ENCODE results near the gene LRP1B.

LRP1B gene

DNA sequence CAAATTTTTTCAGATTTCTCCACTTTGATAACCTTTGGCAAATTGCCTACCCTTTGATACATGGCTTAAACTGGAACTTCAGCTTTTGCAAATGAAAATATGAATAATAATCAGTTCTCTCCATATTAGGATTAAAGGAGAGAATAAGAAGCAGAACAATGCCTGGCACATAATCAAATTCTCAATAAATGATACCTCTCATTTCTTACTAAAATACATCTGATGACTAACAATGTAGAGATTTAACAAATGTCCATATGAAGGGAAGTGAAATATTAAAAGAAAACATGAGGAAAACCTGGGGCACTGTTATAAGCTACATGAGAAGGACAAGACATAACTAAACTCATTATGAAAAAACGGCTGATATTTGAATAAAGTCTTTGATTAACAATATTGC is 1103.6 kb downstream of the LRP1B start:
- Histone ChIP-seq H3K27ac (ENCODE audit: low read depth, low read length) (no peak overlapping the region), H3K9ac (ENCODE audit: low read depth, low read length) (no peak overlapping the region), H3K4me1 (ENCODE audit: insufficient read depth, low read length) (0 out of 2 replicates have a peak, but pooled peaks cover 4% of the 10 kb centered on the region), H3K4me3 (ENCODE audit: low read length) (no peak overlapping the region), H3K36me3 (ENCODE audit: insufficient read depth, low read length) (no peaks in the 10 kb centered on the region), H3K9me3 (ENCODE audit: insufficient read depth, low read depth, low read length) (no peaks in the 10 kb centered on the region), H3K27me3 (ENCODE audit: insufficient read depth, low read length) (no peaks in the 10 kb centered on the region)
- WGBS = 60% methylated on average over 1 of the region's 1 CpG

DNA sequence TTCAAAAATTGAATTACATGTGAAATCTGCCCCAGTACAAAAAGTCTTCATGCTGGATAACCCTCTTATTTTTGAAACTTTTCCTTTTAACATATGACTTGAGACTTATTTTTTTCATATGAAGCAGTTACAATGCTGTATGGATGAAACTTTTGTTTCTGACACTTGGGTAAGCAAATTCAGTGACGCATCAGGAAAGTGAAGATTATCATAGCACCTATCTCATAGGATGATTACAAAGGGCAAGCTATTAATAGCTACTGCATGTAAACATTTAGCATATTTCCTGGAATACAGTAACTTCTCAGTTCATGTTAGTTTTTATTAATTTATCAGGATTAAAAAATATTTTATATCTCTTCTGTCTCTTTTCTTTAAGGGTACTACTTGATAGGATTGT is 1109.2 kb downstream of the LRP1B start:
- no peak overlapping the region for H3K9ac ChIP-seq (ENCODE audit: low read depth, low read length)
- H3K27ac ChIP-seq (ENCODE audit: low read depth, low read length) = no peak overlapping the region
- no peaks in the 10 kb centered on the region for H3K27me3 ChIP-seq (ENCODE audit: insufficient read depth, low read length)
- no peak overlapping the region for H3K4me3 ChIP-seq (ENCODE audit: low read length)
- no peaks in the 10 kb centered on the region for H3K36me3 ChIP-seq (ENCODE audit: insufficient read depth, low read length)
- 60% methylated on average over 1 of the region's 1 CpG for whole genome bisulfite sequencing
- H3K4me1 ChIP-seq (ENCODE audit: insufficient read depth, low read length) = no peaks in the 10 kb centered on the region
- H3K9me3 ChIP-seq (ENCODE audit: insufficient read depth, low read depth, low read length) = no peaks in the 10 kb centered on the region

DNA sequence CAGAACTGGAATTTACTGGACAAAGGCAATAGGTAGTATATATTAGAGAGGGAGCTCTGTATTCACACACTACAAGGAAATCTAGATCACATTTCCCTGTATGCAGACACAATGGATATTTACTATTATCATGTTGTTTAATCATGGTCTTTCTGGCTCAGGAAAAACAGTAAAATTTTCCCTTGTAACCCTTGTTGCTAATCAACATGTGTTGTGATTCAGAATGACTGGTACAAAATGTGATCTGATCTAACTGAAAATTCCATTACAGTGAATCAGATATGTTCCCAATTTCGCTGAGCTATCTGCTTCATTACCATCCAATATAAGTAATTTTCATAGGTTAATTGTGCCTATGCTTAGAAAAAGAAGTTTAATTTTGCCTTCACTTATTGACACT is 1109.7 kb downstream of the LRP1B start:
- no CpG with 5 or more reads among the region's 1 CpG for WGBS

DNA sequence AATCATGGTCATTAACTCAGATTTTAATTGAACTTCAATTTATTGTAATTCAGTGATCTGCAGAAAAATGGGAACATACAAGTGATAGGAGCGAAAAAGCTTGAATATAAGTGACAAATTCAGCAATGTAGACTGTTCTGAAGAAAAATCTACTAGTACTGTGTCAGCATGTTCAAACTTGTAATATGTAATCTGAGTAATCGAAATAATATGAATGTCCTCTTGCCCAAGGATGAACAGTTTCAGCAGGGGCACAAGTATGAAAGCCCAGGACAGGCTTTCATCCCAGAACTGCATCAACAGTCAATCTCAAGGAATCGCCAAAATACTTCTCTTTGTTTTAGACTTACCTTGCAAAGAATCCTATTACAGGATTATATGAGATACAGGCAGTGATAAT is 1110.5 kb downstream of the LRP1B start:
- no peaks in the 10 kb centered on the region for H3K9me3 ChIP-seq (ENCODE audit: insufficient read depth, low read depth, low read length)
- no peaks in the 10 kb centered on the region; the same call in 1 of the 2 replicates for H3K4me1 ChIP-seq (ENCODE audit: insufficient read depth, low read length)
- H3K27ac ChIP-seq (ENCODE audit: low read depth, low read length) = no peak overlapping the region
- H3K4me3 ChIP-seq (ENCODE audit: low read length) = no peak overlapping the region
- no peaks in the 10 kb centered on the region for H3K36me3 ChIP-seq (ENCODE audit: insufficient read depth, low read length)
- no peak overlapping the region for H3K9ac ChIP-seq (ENCODE audit: low read depth, low read length)
- H3K27me3 ChIP-seq (ENCODE audit: insufficient read depth, low read length) = no peaks in the 10 kb centered on the region
- WGBS = 98% methylated on average over 2 of the region's 3 CpGs

More for the DNA sequence above, 1109.7 kb downstream of the LRP1B start:
- no peak overlapping the region for H3K27ac ChIP-seq (ENCODE audit: low read depth, low read length)
- H3K4me3 ChIP-seq (ENCODE audit: low read length) = no peak overlapping the region
- H3K9ac ChIP-seq (ENCODE audit: low read depth, low read length) = no peak overlapping the region
- no peaks in the 10 kb centered on the region for H3K9me3 ChIP-seq (ENCODE audit: insufficient read depth, low read depth, low read length)
- H3K4me1 ChIP-seq (ENCODE audit: insufficient read depth, low read length) = no peaks in the 10 kb centered on the region
- H3K27me3 ChIP-seq (ENCODE audit: insufficient read depth, low read length) = no peaks in the 10 kb centered on the region
- no peaks in the 10 kb centered on the region for H3K36me3 ChIP-seq (ENCODE audit: insufficient read depth, low read length)

DNA sequence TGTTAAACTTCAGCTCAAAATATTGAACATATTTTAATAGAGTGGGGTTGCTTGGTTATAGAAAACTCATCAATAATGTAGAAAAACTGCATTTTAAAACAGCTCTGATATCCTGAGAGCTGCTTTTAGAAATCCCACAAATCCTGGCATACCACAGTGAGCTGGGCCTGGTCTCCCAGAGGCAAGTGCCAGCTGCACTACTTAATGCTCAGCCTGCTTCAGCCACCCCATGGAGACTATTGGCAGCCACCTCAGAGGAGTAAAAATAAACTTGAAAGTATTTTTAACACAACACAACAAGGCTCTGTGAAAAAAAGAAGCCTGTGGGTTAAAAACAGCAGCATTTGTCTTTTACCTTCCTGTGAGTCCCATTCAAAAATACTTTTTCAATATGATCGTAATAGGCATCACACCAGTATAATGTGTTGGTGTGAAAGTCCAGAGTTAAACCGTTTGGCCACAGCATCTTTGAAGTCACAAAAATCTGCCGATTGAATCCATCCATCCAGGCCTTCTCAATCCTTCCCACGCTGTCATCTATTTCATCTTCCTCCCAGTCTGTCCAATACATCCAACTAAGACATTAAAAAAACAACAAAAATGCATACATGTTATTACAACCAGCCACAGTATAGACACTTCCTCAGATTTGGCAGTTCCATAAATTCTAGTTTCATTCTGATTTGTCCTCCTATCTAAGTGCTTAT is 1115.3 kb downstream of the LRP1B start:
- Histone ChIP-seq H3K36me3 (ENCODE audit: insufficient read depth, low read length) (no peaks in the 10 kb centered on the region), H3K4me1 (ENCODE audit: insufficient read depth, low read length) (no peaks in the 10 kb centered on the region; the same call in none of the 2 replicates), H3K4me3 (ENCODE audit: low read length) (no peak overlapping the region), H3K9me3 (ENCODE audit: insufficient read depth, low read depth, low read length) (no peaks in the 10 kb centered on the region), H3K9ac (ENCODE audit: low read depth, low read length) (no peak overlapping the region), H3K27ac (ENCODE audit: low read depth, low read length) (no peak overlapping the region), H3K27me3 (ENCODE audit: insufficient read depth, low read length) (no peaks in the 10 kb centered on the region)
- WGBS = 93% methylated on average over 3 of the region's 4 CpGs

DNA sequence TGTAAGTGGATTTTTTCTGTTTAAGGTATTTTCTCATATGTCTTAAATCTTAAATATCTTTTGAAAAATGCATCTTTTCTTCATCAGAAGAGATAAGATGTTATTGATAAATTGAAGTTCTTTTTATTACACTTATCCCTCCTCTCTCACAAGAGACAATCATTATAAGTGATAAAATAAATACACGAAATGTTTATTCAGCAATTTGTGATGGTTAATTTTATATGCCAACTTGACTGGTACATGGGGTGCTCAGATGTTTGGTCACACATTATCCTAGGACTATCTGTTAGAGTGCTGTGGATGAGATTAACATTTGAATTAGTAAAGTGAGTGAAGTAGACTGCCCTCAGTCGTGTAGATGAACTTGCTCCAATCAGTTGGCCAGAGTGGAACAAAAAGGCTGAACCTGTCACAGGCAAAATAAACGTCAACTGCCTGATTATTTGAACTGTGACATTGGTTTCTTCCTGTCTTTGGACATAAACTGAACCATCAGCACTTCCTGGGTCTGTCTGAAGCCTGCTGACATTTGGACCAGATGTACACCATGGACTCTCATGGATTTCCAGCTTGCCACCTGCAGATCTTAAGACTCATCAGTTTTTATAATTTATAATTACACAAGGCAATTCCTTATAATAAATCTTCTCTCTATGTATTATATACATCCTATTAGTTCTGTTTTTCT is 1126.7 kb downstream of the LRP1B start:
- H3K9me3 ChIP-seq (ENCODE audit: insufficient read depth, low read depth, low read length) = peaks cover 4% of the 10 kb centered on the region; the same call in 1 of the 2 replicates
- H3K36me3 ChIP-seq (ENCODE audit: insufficient read depth, low read length) = no peaks in the 10 kb centered on the region
- no peak overlapping the region for H3K4me3 ChIP-seq (ENCODE audit: low read length)
- no peak overlapping the region for H3K27ac ChIP-seq (ENCODE audit: low read depth, low read length)
- peaks cover under 1% of the 10 kb centered on the region; the same call in 1 of the 2 replicates for H3K4me1 ChIP-seq (ENCODE audit: insufficient read depth, low read length)
- no peak overlapping the region for H3K9ac ChIP-seq (ENCODE audit: low read depth, low read length)
- H3K27me3 ChIP-seq (ENCODE audit: insufficient read depth, low read length) = no peaks in the 10 kb centered on the region
- WGBS = 76% methylated on average over 3 of the region's 3 CpGs

DNA sequence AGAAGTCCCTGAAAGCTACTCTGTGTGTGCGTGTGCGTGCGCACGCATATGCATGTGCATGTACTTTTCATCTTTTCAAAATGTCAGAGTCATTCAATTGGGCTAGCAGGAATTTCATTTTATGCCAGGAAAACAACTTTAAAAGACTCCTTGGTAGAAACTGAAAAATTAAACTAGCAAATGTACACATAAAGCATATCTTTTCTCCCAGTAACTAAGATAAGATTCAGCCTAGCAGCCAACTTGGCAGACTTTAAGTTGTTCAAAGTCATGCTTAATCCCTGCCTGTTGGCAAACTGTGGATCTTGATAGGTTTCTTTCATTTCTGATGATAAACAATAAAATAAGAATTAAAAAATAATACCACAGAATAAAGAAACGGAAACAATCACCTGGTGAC is 1129.1 kb downstream of the LRP1B start:
- WGBS = 91% methylated on average over 5 of the region's 5 CpGs
- Histone ChIP-seq H3K27me3 (ENCODE audit: insufficient read depth, low read length) (no peaks in the 10 kb centered on the region), H3K4me3 (ENCODE audit: low read length) (no peak overlapping the region), H3K27ac (ENCODE audit: low read depth, low read length) (no peak overlapping the region), H3K9ac (ENCODE audit: low read depth, low read length) (no peak overlapping the region), H3K9me3 (ENCODE audit: insufficient read depth, low read depth, low read length) (peaks cover 4% of the 10 kb centered on the region; the same call in 1 of the 2 replicates), H3K4me1 (ENCODE audit: insufficient read depth, low read length) (no peaks in the 10 kb centered on the region), H3K36me3 (ENCODE audit: insufficient read depth, low read length) (no peaks in the 10 kb centered on the region)

DNA sequence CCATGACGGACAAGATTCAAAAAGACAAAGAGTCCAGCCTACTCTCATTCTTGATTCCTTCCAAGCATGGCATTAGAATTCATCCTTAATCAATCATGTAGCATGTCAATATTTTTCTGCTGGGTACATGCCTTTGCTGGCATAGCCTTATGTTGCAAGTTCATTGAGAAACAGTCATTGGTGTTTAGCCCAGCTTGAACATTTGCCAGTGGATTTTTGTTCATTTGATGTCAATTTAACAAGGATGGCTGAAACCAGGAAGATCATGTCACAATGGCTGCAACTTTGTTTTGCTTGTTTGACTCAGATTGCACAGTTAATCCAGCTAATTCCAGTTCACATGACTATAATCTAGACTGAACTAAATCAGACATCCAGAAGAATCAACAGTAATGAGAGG is 1132.2 kb downstream of the LRP1B start:
- WGBS = 94% methylated on average over 1 of the region's 1 CpG
- no peak overlapping the region for H3K4me3 ChIP-seq (ENCODE audit: low read length)
- peaks cover 4% of the 10 kb centered on the region; the same call in 1 of the 2 replicates for H3K9me3 ChIP-seq (ENCODE audit: insufficient read depth, low read depth, low read length)
- H3K27me3 ChIP-seq (ENCODE audit: insufficient read depth, low read length) = no peaks in the 10 kb centered on the region
- H3K9ac ChIP-seq (ENCODE audit: low read depth, low read length) = no peak overlapping the region
- peaks cover 12% of the 10 kb centered on the region for H3K4me1 ChIP-seq (ENCODE audit: insufficient read depth, low read length)
- no peak overlapping the region for H3K27ac ChIP-seq (ENCODE audit: low read depth, low read length)
- H3K36me3 ChIP-seq (ENCODE audit: insufficient read depth, low read length) = no peaks in the 10 kb centered on the region

DNA sequence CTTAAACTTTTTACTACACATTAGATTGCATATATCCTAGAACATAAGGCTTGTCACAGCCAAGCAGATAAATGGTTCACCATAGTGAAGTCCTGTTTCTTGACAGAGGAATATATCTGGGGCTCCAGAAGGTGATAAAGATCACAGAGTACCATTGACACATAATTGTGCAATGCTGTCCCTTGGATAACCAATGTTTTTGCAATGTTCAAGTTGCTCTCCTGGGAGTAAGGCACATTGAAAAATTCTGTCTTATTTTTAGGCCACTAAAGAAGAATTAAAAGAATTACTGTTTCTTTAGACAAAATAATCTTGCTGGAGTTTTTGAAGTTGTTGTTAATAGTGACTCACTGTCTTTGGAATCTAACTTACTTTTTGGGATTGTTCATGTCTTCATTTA is 1132.8 kb downstream of the LRP1B start:
- H3K27me3 ChIP-seq (ENCODE audit: insufficient read depth, low read length) = no peaks in the 10 kb centered on the region
- H3K9me3 ChIP-seq (ENCODE audit: insufficient read depth, low read depth, low read length) = peaks cover under 1% of the 10 kb centered on the region; the same call in 1 of the 2 replicates
- H3K9ac ChIP-seq (ENCODE audit: low read depth, low read length) = no peak overlapping the region
- no peak overlapping the region for H3K4me3 ChIP-seq (ENCODE audit: low read length)
- no peak overlapping the region for H3K27ac ChIP-seq (ENCODE audit: low read depth, low read length)
- H3K36me3 ChIP-seq (ENCODE audit: insufficient read depth, low read length) = no peaks in the 10 kb centered on the region
- H3K4me1 ChIP-seq (ENCODE audit: insufficient read depth, low read length) = peaks cover 15% of the 10 kb centered on the region

DNA sequence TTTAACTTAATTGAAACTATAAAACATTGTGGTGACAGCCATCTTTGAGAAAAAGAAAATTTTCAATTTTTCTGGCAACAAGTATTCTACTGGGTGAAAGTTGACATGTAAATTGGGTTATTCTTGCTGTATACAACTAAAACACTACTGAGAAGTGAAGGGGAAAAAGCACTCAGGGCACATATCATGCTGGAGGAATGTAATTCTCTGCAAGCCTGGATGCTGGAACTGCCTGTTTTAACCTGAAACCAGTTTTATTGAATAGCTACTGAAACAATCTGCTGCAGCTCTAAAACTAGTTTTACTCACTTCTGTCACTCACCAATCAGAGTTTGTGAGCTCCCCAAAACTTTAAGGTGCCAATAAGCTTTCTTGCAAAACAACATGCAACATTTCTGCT is 1136.0 kb downstream of the LRP1B start:
- no peak overlapping the region for H3K9ac ChIP-seq (ENCODE audit: low read depth, low read length)
- peaks cover 15% of the 10 kb centered on the region for H3K4me1 ChIP-seq (ENCODE audit: insufficient read depth, low read length)
- H3K27ac ChIP-seq (ENCODE audit: low read depth, low read length) = no peak overlapping the region
- no peak overlapping the region for H3K4me3 ChIP-seq (ENCODE audit: low read length)
- no peaks in the 10 kb centered on the region for H3K36me3 ChIP-seq (ENCODE audit: insufficient read depth, low read length)
- H3K9me3 ChIP-seq (ENCODE audit: insufficient read depth, low read depth, low read length) = no peaks in the 10 kb centered on the region
- no peaks in the 10 kb centered on the region for H3K27me3 ChIP-seq (ENCODE audit: insufficient read depth, low read length)

DNA sequence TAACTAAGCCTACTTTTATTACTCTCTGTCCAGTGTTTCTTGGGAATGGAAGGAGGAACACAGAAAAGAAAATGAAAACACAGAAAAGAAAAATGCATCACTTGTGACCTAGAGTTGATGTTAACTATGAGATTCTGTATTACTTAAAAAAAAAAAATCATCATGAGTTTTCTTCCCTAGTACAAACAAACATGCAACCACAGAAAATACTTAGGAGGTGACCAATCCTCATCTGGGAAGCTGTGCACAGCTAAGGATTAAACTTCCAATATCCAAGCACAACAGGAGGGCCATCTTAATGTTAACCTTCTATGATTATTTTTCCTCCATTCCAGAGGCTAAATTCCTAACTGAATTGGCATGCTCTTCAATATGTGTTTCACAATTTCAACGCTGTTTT is 1140.4 kb downstream of the LRP1B start:
- H3K27me3 ChIP-seq (ENCODE audit: insufficient read depth, low read length) = no peaks in the 10 kb centered on the region
- H3K9ac ChIP-seq (ENCODE audit: low read depth, low read length) = no peak overlapping the region
- 95% methylated on average over 1 of the region's 1 CpG for WGBS
- no peak overlapping the region for H3K27ac ChIP-seq (ENCODE audit: low read depth, low read length)
- H3K4me3 ChIP-seq (ENCODE audit: low read length) = no peak overlapping the region
- H3K4me1 ChIP-seq (ENCODE audit: insufficient read depth, low read length) = peaks cover 20% of the 10 kb centered on the region
- no peaks in the 10 kb centered on the region for H3K36me3 ChIP-seq (ENCODE audit: insufficient read depth, low read length)
- no peaks in the 10 kb centered on the region for H3K9me3 ChIP-seq (ENCODE audit: insufficient read depth, low read depth, low read length)

All from HUES64 (cell line).